ENCODE data around the gene TFPI.

- TF ChIP-seq CTCF (IDR thresholded peaks at IDR 0.05): no peak
- no peak for TF ChIP-seq POLR2A (IDR thresholded peaks at IDR 0.05)
- no peak for TF ChIP-seq EP300 (IDR thresholded peaks at IDR 0.05)
- no peak for TF ChIP-seq POLR2AphosphoS5 (IDR thresholded peaks at IDR 0.05)
Observed at GRCh38 chr2:187483537-187483936, 70.7 kb downstream of the TFPI start.
